Liver (tissue), 9 donors: ENCODE data around the gene MAST2. TPM values are rescaled to one million over a fixed set of nuclear protein-coding genes. Genes with fewer than 3 reads are reported as not detected.

Experiments
- DNase-seq: peaks from one replicate; pipeline ENCODE4 v3.0.0-alpha.2; 2017; ENCODE audit warnings: low spot score
- H3K27ac ChIP-seq, 2 donors: one replicate each; pipeline ENCODE4 v1.7.0; 2013; ENCODE audit warnings: inconsistent platforms in 2 of 2, low read length in 2 of 2, control low read depth in 1 of 2, low read depth in 1 of 2, mild to moderate bottlenecking in 1 of 2
- H3K27me3 ChIP-seq, 4 donors: one replicate each; pipeline versions ENCODE4 v1.6.1 to v1.7.0; 2013; ENCODE audit warnings: low read length in 3 of 4, inconsistent platforms in 1 of 4, mild to moderate bottlenecking in 1 of 4, moderate library complexity in 1 of 4; ENCODE audit not compliant: control insufficient read depth in 4 of 4, insufficient read depth in 4 of 4
- H3K36me3 ChIP-seq, 4 donors: one replicate each; pipeline versions ENCODE4 v1.6.1 to v1.7.0; 2013; ENCODE audit warnings: low read length in 3 of 4, mild to moderate bottlenecking in 3 of 4, low read depth in 1 of 4, moderate library complexity in 1 of 4; ENCODE audit not compliant: control insufficient read depth in 4 of 4, insufficient read depth in 3 of 4
- H3K4me1 ChIP-seq, 4 donors: one replicate each; pipeline versions ENCODE4 v1.6.1 to v1.7.0; 2013; ENCODE audit warnings: low read length in 3 of 4, mild to moderate bottlenecking in 3 of 4, moderate library complexity in 1 of 4; ENCODE audit not compliant: control insufficient read depth in 4 of 4, insufficient read depth in 4 of 4
- H3K4me3 ChIP-seq, 3 donors: one replicate each; pipeline versions ENCODE4 v1.6.1 to v1.7.0; 2013; ENCODE audit warnings: low read length in 3 of 3, control low read depth in 1 of 3, low read depth in 1 of 3, mild to moderate bottlenecking in 1 of 3
- H3K9ac ChIP-seq, 2 donors: one replicate each; pipeline ENCODE4 v1.7.0; 2013; ENCODE audit warnings: low read length in 2 of 2, mild to moderate bottlenecking in 2 of 2, moderate library complexity in 2 of 2, control low read depth in 1 of 2, low read depth in 1 of 2
- H3K9me3 ChIP-seq, 4 donors: one replicate each; pipeline versions ENCODE4 v1.6.1 to v1.7.0; 2013; ENCODE audit warnings: low read length in 3 of 4; ENCODE audit not compliant: control insufficient read depth in 4 of 4
- EGR1 ChIP-seq, 2 donors: IDR thresholded peaks; 2 replicates each; pipeline ENCODE4 v1.6.1; 2016 to 2018; ENCODE audit warnings: antibody characterized with exemption in 2 of 2, low read depth in 2 of 2
- FOXA1 ChIP-seq: IDR thresholded peaks from 2 replicates; pipeline ENCODE4 v1.6.1; 2016; ENCODE audit warnings: antibody characterized with exemption
- FOXA2 ChIP-seq: IDR thresholded peaks from 2 replicates; pipeline ENCODE4 v1.6.1; 2016; ENCODE audit warnings: antibody characterized with exemption
- GABPA ChIP-seq, 2 donors: IDR thresholded peaks in 1 of 2; conservative IDR thresholded peaks in 1 of 2; 2 replicates each; pipeline ENCODE4 v1.6.1; 2016; ENCODE audit warnings: antibody characterized with exemption in 2 of 2, mild to moderate bottlenecking in 1 of 2, moderate library complexity in 1 of 2
- HNF4A ChIP-seq, 2 donors: conservative IDR thresholded peaks; 2 replicates each; pipeline ENCODE4 v1.6.1; 2016; ENCODE audit warnings: antibody characterized with exemption in 2 of 2, mild to moderate bottlenecking in 2 of 2
- HNF4G ChIP-seq: IDR thresholded peaks from 2 replicates; pipeline ENCODE4 v1.6.1; 2016; ENCODE audit warnings: antibody characterized with exemption
- JUND ChIP-seq, 2 donors: IDR thresholded peaks; 2 replicates each; pipeline ENCODE4 v1.6.1; 2016; ENCODE audit warnings: antibody characterized with exemption in 2 of 2
- NR2F2 ChIP-seq: IDR thresholded peaks from 2 replicates; pipeline ENCODE4 v1.6.1; 2016; ENCODE audit warnings: antibody characterized with exemption
- RAD21 ChIP-seq, 2 donors: IDR thresholded peaks; 2 replicates each; pipeline ENCODE4 v1.6.1; 2016; ENCODE audit warnings: antibody characterized with exemption in 2 of 2, mild to moderate bottlenecking in 2 of 2
- RXRA ChIP-seq, 2 donors: IDR thresholded peaks; 2 replicates each; pipeline ENCODE4 v1.6.1; 2017 to 2018; ENCODE audit warnings: antibody characterized with exemption in 2 of 2, mild to moderate bottlenecking in 1 of 2
- SP1 ChIP-seq: IDR thresholded peaks from 2 replicates; pipeline ENCODE4 v1.6.1; 2018; ENCODE audit warnings: antibody characterized with exemption, mild to moderate bottlenecking
- TAF1 ChIP-seq: conservative IDR thresholded peaks from 2 replicates; pipeline ENCODE4 v1.6.1; 2016; ENCODE audit warnings: antibody characterized with exemption, mild to moderate bottlenecking
- YY1 ChIP-seq: IDR thresholded peaks from 2 replicates; pipeline ENCODE4 v1.6.1; 2016; ENCODE audit warnings: antibody characterized with exemption, mild to moderate bottlenecking
- WGBS: extraction: QIAGEN DNeasy Blood & Tissue Kit; methylation state at CpG from one replicate; pipeline ENCODE4 v1.1.7; 2013; 5-methylcytosine and 5-hydroxymethylcytosine counted together
- polyA plus RNA-seq, 2 donors: library from polyadenylated mRNA; stranded (reverse) in 1 of 2; unstranded in 1 of 2; fragments of 200-250 nt in 1 of 2; fragments of >200 nt in 1 of 2; fragmentation: Nextera tagmentation in 1 of 2; extraction: Ambion mirVana in 1 of 2; gene quantifications; one replicate each; pipeline versions ENCODE4 v1.2.1 to v1.2.3, GENCODE V29; 2013 to 2015
- total RNA-seq, 2 donors: library from RNA; depleted of rRNA; stranded (reverse); fragments of >200 nt; gene quantifications; one replicate each; pipeline ENCODE4 v1.2.3, GENCODE V29; 2014
- TF ChIP-seq, protein P1 (sequence below): IDR thresholded peaks from 2 replicates; pipeline ENCODE4 v1.6.1; 2016; ENCODE audit warnings: antibody characterized with exemption
- TF ChIP-seq, protein P2 (sequence below): IDR thresholded peaks from 2 replicates; pipeline ENCODE4 v1.6.1; 2016; ENCODE audit warnings: antibody characterized with exemption
- TF ChIP-seq, protein P3 (sequence below): IDR thresholded peaks from 2 replicates; pipeline ENCODE4 v1.6.1; 2016; ENCODE audit warnings: antibody characterized with exemption, mild to moderate bottlenecking
- TF ChIP-seq, protein P4 (sequence below): fragments of 150-350 bp; IDR thresholded peaks from 2 replicates; pipeline ENCODE4 v1.5.1; 2017; ENCODE audit warnings: improper control_type of control experiment, low read depth, low read length; ENCODE audit not compliant: missing input control
- TF ChIP-seq, protein P5 (sequence below): IDR thresholded peaks from 2 replicates; pipeline ENCODE4 v1.6.1; 2016; ENCODE audit warnings: antibody characterized with exemption
- donor health status: healthy.
- donor health status: healthy.
- donor health status: healthy.
- donor health status: healthy.
- donor health status: healthy.

The MAST2 gene
- total and polyA plus RNA-seq, 4 donors: 4.8 to 9.6 (median 5.7) TPM

DNA sequence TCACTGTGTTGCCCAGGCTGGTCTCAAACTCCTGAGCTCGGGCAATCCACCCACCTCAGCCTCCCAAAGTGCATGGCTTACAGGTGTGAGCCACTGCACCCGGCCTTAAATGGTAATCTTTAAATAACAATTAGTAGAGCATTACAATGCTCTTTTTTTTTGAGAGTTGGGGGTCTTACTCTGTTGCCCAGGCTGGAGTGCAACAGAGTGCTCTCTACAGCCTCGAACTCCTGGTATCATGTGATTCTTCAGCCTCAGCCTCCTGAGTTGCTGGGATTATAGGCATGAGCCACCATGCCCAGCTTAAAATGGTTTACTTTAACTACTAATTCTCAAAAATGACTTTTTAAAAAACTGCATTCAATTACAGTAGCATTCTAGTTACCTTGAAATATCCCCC lies 276.8 kb downstream of the MAST2 start:
- Histone ChIP-seq H3K36me3 (no peaks in the 10 kb centered on the region), H3K27me3 (no peaks in the 10 kb centered on the region), H3K9me3 (no peaks in the 10 kb centered on the region), H3K4me3 (no peak overlapping the region), H3K27ac (no peak overlapping the region), H3K9ac (no peak overlapping the region), H3K4me1 (no peaks in the 10 kb centered on the region)
- TF ChIP-seq, protein P1, sequence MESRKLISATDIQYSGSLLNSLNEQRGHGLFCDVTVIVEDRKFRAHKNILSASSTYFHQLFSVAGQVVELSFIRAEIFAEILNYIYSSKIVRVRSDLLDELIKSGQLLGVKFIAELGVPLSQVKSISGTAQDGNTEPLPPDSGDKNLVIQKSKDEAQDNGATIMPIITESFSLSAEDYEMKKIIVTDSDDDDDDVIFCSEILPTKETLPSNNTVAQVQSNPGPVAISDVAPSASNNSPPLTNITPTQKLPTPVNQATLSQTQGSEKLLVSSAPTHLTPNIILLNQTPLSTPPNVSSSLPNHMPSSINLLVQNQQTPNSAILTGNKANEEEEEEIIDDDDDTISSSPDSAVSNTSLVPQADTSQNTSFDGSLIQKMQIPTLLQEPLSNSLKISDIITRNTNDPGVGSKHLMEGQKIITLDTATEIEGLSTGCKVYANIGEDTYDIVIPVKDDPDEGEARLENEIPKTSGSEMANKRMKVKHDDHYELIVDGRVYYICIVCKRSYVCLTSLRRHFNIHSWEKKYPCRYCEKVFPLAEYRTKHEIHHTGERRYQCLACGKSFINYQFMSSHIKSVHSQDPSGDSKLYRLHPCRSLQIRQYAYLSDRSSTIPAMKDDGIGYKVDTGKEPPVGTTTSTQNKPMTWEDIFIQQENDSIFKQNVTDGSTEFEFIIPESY: no peak
- TF ChIP-seq JUND (IDR thresholded peaks at IDR 0.05): no peak
- TF ChIP-seq HNF4A (conservative IDR thresholded peaks at IDR 0.05): no peak
- TF ChIP-seq, protein P2, sequence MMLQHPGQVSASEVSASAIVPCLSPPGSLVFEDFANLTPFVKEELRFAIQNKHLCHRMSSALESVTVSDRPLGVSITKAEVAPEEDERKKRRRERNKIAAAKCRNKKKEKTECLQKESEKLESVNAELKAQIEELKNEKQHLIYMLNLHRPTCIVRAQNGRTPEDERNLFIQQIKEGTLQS: no peak
- no peak for TF ChIP-seq GABPA (IDR thresholded peaks at IDR 0.05 in 1 of 2, conservative IDR thresholded peaks at IDR 0.05 in 1 of 2)
- TF ChIP-seq, protein P3, sequence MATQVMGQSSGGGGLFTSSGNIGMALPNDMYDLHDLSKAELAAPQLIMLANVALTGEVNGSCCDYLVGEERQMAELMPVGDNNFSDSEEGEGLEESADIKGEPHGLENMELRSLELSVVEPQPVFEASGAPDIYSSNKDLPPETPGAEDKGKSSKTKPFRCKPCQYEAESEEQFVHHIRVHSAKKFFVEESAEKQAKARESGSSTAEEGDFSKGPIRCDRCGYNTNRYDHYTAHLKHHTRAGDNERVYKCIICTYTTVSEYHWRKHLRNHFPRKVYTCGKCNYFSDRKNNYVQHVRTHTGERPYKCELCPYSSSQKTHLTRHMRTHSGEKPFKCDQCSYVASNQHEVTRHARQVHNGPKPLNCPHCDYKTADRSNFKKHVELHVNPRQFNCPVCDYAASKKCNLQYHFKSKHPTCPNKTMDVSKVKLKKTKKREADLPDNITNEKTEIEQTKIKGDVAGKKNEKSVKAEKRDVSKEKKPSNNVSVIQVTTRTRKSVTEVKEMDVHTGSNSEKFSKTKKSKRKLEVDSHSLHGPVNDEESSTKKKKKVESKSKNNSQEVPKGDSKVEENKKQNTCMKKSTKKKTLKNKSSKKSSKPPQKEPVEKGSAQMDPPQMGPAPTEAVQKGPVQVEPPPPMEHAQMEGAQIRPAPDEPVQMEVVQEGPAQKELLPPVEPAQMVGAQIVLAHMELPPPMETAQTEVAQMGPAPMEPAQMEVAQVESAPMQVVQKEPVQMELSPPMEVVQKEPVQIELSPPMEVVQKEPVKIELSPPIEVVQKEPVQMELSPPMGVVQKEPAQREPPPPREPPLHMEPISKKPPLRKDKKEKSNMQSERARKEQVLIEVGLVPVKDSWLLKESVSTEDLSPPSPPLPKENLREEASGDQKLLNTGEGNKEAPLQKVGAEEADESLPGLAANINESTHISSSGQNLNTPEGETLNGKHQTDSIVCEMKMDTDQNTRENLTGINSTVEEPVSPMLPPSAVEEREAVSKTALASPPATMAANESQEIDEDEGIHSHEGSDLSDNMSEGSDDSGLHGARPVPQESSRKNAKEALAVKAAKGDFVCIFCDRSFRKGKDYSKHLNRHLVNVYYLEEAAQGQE: no peak
- TF ChIP-seq NR2F2: no peak
- TF ChIP-seq YY1: no peak
- TF ChIP-seq FOXA1: no peak
- TF ChIP-seq RAD21 (IDR thresholded peaks at IDR 0.05): no peak
- TF ChIP-seq, protein P4, sequence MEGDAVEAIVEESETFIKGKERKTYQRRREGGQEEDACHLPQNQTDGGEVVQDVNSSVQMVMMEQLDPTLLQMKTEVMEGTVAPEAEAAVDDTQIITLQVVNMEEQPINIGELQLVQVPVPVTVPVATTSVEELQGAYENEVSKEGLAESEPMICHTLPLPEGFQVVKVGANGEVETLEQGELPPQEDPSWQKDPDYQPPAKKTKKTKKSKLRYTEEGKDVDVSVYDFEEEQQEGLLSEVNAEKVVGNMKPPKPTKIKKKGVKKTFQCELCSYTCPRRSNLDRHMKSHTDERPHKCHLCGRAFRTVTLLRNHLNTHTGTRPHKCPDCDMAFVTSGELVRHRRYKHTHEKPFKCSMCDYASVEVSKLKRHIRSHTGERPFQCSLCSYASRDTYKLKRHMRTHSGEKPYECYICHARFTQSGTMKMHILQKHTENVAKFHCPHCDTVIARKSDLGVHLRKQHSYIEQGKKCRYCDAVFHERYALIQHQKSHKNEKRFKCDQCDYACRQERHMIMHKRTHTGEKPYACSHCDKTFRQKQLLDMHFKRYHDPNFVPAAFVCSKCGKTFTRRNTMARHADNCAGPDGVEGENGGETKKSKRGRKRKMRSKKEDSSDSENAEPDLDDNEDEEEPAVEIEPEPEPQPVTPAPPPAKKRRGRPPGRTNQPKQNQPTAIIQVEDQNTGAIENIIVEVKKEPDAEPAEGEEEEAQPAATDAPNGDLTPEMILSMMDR: no peak
- TF ChIP-seq FOXA2: no peak
- no peak for TF ChIP-seq SP1
- TF ChIP-seq RXRA (IDR thresholded peaks at IDR 0.05): no peak
- TF ChIP-seq EGR1 (IDR thresholded peaks at IDR 0.05; ENCODE audit: low read depth in 2 of 2): no peak
- no peak for TF ChIP-seq TAF1
- no peak for TF ChIP-seq HNF4G
- TF ChIP-seq, protein P5, sequence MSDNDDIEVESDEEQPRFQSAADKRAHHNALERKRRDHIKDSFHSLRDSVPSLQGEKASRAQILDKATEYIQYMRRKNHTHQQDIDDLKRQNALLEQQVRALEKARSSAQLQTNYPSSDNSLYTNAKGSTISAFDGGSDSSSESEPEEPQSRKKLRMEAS: no peak
- no peak for DNase-seq
- WGBS: 93% methylated on average over 3 of the region's 3 CpGs
